ACHN (cell line): Measurements from ENCODE around the gene TBC1D22A.
A peak's percentile ranks its signal among the peaks of the same experiment; 100 is the strongest.

ENCODE experiments used
- DNase-seq: peaks from one replicate; pipeline ENCODE4 v3.0.0-alpha.2; 2015
- in situ Hi-C: cut with HindIII; loops from 2 replicates; pipeline ENCODE4 v1.10.0; 2017; ENCODE audit warnings: low sequenced_read_pairs, low pct_ligation_motif_present, low pct_unique_long_range_greater_than_20kb

TBC1D22A gene

GRCh38 chr22:46918197-46918596 is 155.7 kb downstream of the TBC1D22A start:
- DNase-seq, result no peak
- in situ Hi-C loops, result no loop called here

- DNase-seq, result no peak
- in situ Hi-C loops, result no loop called here
Measured at GRCh38 chr22:46922037-46922436, 159.6 kb downstream of the TBC1D22A start.

GRCh38 chr22:46923394-46923793 is 160.9 kb downstream of the TBC1D22A start:
- in situ Hi-C loops, result no loop called here
- no peak for DNase-seq

GRCh38 chr22:46925818-46926217 is 163.4 kb downstream of the TBC1D22A start:
- in situ Hi-C loops, result no loop called here
- no peak for DNase-seq

- in situ Hi-C loops, result no loop called here
- peak; percentile 49 for DNase-seq
Measured at GRCh38 chr22:46929046-46929709, 166.7 kb downstream of the TBC1D22A start.

GRCh38 chr22:46929710-46930204 is 167.3 kb downstream of the TBC1D22A start:
- in situ Hi-C loops, result no loop called here
- DNase-seq, result peak; percentile 83

- peak; percentile 80 for DNase-seq
- in situ Hi-C loops, result no loop called here
Measured at GRCh38 chr22:46931414-46931813, 169.0 kb downstream of the TBC1D22A start.

- peak; percentile 72 for DNase-seq
- in situ Hi-C loops, result no loop called here
Measured at GRCh38 chr22:46931881-46932280, 169.4 kb downstream of the TBC1D22A start.

- in situ Hi-C loops, result no loop called here
- DNase-seq, result no peak
Measured at GRCh38 chr22:46933040-46933930, 170.8 kb downstream of the TBC1D22A start.

GRCh38 chr22:46934172-46934745 is 171.8 kb downstream of the TBC1D22A start:
- DNase-seq, result no peak
- in situ Hi-C loops, result no loop called here

- peak; percentile 90 for DNase-seq
Measured at GRCh38 chr22:46934746-46935491, 172.5 kb downstream of the TBC1D22A start.

GRCh38 chr22:46935506-46936377 is 173.3 kb downstream of the TBC1D22A start:
- no peak for DNase-seq
- in situ Hi-C loops, result no loop called here

More at GRCh38 chr22:46934746-46935491, 172.5 kb downstream of the TBC1D22A start:
- in situ Hi-C loops, result no loop called here

GRCh38 chr22:46936378-46936903 is 174.0 kb downstream of the TBC1D22A start:
- in situ Hi-C loops, result no loop called here

GRCh38 chr22:46937185-46937584 is 174.7 kb downstream of the TBC1D22A start:
- in situ Hi-C loops, result no loop called here
- DNase-seq, result no peak

More at GRCh38 chr22:46936378-46936903, 174.0 kb downstream of the TBC1D22A start:
- DNase-seq, result peak; percentile 78

- in situ Hi-C loops, result no loop called here
- DNase-seq, result no peak
Measured at GRCh38 chr22:46937939-46938338, 175.5 kb downstream of the TBC1D22A start.

- in situ Hi-C loops, result no loop called here
- DNase-seq, result no peak
Measured at GRCh38 chr22:46941968-46942798, 179.7 kb downstream of the TBC1D22A start.
